NCI-H2227 treated with DMSO at 0.1 percent for 48 hours (cell line): ENCODE measurements around the gene RIPOR3.
"Not testable (repeated sequence)": the region's sequence is repeated elsewhere in the genome, so short reads cannot be mapped to it uniquely, and the experiment has no call there.

Source experiments
- DNase-seq: peaks from one replicate; lab custom pipeline; 2025; lab: John Stamatoyannopoulos, UW

RIPOR3 gene

GRCh38 chr20:50679753-50680104 is 11.6 kb downstream of the RIPOR3 start:
- DNase-seq, result no peak

DNA sequence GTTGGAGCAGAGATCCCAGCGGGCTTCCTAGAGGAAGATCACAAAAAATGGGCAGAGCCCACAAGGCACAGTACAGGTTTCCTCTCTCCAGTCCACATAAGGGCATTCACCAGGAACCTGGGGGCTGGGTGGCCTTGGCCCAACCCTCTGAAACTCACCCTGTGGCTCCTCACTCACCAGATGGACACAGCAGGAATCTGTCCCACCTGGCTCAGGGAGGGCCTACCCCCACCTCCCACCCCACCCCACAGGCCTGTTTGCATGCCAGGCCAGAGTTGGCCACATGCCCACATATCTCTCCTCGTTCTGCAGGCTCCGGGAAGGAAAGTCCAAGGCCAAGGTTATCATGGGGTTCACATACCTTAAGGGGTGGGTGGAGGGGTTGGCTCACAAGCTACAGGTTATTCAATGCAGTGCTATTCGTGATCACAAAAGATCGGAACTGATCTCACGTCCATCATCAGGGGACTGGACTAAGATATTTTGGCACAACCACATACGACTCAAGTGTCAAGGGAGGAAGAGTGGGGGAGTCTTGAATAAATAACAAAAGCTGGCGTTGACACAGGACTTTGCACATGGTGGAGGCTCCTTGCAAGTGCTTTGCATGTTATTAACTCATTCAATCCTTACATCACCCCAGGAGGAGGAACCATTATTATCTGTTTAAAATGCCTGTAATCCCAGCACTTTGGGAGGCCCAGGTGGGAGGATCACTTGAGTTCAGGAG is 13.0 kb downstream of the RIPOR3 start:
- DNase-seq, result no peak

GRCh38 chr20:50676858-50677257 is 14.5 kb downstream of the RIPOR3 start:
- no peak for DNase-seq

GRCh38 chr20:50676377-50676731 is 15.0 kb downstream of the RIPOR3 start:
- DNase-seq, result not testable (repeated sequence)

- no peak for DNase-seq
These were observed 15.5 kb downstream of the RIPOR3 start for GRCh38 chr20:50675671-50676376.

DNA sequence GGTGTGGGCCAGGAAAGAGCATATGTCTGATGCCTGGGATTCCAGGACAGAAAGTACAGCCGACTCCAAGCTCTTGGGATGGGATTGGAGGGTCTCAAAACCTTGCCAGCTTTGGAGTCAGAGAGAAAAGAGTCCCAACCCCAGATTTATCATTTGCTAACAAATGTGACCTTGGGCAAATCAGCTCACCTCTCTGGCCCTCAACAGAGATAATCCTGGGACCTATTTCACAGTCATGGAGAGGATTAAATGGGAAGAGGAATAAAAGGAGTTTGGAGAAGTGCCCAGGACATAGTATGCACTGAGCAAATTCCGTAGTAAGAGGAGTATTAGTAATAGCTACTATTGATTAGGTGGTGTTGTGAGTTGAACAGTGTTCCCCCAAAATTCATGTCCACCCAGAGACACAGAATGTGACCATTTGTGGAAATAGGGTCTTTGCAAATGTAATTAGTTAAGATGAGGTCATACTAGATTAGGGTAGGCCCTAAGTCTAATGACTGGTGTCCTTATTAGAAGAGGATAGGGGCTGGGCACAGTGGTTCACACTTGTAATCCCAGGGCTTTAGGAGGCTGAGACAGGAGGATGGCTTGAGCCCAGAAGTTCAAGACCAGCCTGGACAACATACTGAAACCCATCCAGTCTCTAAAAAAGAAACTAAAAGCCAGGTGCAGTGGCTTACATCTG is 17.1 kb downstream of the RIPOR3 start:
- no peak for DNase-seq

DNA sequence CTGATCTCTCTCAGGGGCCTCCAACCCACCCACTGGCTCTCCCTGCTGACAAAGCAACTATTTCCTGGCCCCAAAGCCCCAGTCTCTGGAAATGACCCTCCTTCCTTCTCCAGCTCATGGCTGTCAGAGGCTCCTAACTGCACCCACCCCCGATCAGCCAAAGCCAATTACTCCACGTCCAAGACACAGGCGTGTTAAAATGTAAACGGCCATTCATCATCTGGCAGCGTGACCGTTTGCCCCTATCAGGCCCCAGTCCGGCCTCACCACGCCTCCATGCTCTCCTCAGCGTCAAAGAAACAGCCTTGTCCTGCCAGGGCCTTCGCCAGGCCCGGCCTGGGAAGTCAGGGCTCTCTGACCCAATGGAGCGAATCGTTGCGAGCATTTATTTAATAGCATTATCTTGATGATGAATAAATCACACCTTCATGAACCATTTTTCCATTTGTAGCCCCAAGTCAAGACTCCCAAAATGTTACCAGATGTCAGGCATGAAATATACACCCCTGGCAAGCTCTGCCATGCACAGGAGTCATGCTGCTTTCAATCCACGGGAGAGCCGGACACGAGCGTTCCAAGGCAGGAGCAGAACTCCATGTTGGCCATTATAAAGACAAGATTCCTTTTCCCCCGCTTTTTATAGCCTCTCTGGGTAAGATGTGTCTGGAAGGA is 17.7 kb downstream of the RIPOR3 start:
- no peak for DNase-seq

DNA sequence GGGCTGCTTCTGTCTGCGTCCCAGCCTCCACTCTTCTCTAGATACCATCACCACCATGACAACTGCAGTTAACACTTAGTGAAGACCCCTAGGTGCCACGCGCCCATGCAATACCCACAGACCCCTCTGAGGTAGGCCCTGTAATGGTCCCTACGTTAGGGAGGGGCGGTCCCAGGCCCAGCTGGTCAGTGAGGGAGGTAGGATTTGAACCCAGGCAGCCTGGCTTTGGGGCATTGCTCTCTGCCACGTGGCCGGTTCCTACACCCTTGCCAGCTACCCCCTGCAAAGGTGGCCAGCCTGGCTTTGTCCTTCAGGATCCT is 18.2 kb downstream of the RIPOR3 start:
- DNase-seq, result no peak

- DNase-seq, result no peak
These were observed 18.8 kb downstream of the RIPOR3 start for GRCh38 chr20:50672400-50673145.

DNA sequence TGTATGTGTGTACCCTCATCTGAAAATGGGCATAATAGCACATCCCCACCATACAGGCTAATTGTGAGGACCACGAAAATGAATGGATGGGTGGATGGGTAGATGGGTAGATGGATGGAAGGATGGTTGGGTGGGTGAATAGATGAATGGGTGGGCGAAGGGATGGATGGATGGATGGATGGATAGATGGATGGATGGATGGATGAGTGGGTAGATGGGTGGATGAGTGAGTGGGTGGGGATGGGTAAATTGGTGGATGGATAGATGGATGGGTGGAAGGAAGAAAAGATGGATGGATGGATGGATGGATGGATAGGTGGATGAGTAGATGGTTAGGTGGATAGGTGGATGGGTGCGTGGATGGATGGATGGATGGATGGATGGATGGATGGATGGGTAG is 19.7 kb downstream of the RIPOR3 start:
- no peak for DNase-seq

DNA sequence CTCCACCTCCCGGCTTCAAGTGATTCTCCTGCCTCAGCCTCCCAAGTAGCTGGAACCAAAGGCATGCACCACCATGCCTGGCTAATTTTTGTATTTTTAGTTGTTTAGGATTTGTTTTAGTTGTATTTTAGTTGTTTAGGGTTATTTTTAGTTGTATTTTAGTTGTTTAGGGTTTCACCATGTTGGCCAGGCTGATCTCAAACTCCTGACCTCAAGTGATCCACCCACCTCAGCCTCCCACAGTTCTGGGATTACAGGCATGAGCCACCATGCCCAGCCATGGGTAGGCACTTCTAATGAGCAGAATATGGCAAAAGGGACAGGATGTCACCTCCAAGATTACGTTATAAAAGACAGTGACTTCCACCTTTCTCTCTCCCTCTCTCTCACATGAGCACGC is 20.3 kb downstream of the RIPOR3 start:
- DNase-seq, result not testable (repeated sequence)

DNA sequence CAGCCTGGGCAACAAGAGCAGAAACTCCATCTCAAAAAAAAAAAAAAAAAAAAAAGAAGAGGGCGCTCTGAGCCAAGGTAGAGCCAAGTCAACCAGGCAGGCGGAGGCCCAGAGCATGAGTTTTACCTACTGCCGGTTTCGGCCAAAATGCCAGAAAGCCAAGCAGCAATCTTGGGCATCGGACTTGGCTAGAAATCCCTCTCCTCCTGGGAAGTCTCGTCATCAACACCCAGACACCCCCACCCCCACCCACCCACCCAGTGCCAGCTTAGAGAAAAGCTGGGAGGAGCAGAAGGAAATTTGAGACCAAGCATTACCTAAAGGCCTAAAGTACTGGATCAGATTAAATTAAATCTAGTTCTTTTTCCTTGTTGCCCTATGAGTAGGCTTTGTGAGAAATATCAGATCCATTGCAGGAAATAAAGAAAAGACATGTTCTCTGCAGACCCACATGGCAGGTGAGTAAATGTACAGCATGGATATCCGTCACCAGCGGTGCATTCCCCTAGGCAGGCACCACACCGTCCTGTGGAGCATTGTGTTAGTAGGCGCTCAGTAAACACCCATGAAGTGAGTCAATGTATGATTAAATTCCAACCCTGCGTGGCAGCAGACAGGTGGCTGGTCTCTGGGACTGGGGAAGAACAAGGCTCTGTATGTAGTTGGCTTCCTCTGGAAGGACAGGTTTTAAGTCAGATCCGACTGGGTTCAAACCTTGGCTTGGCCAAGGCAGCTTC is 21.0 kb downstream of the RIPOR3 start:
- DNase-seq, result no peak

DNA sequence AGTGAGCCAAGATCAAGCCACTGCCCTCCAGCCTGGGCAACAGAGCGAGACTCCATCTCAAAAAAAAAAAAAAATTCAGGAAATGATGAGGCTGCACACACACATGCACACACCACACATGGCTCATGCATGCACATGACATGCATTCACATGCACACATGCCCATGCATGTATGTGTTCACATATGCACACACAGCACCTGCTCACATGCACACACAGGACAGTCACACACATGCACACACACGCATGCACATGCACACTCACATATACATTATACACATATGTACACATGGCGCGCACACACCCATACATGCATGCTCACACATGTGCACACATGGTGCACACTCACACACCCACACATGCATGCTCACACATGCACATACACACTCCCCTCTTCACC is 22.5 kb downstream of the RIPOR3 start:
- no peak for DNase-seq

GRCh38 chr20:50668326-50668725 is 23.0 kb downstream of the RIPOR3 start:
- DNase-seq, result no peak

GRCh38 chr20:50666709-50667298 is 24.5 kb downstream of the RIPOR3 start:
- no peak for DNase-seq

DNA sequence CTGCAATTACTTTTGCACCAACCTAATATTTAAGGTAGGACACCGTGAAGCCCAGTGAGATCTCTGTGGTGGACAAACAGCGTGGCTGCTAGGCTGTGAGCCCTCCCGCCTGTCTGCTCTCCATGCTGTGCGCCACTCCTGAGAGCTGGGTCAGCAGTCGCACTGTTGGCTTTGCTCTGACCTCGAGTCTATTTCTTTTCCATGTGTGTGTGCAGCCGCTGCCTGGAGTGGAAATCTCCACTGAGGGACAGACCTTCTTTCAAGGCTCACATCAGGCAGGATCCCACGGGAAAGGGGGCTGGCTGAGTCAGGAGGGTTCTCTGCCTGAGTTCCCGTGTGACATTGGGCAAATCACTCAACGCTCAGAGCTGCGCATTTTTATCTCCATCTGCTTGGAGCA is 27.1 kb downstream of the RIPOR3 start:
- DNase-seq, result no peak

- no peak for DNase-seq
These were observed 28.1 kb downstream of the RIPOR3 start for GRCh38 chr20:50663095-50663821.

DNA sequence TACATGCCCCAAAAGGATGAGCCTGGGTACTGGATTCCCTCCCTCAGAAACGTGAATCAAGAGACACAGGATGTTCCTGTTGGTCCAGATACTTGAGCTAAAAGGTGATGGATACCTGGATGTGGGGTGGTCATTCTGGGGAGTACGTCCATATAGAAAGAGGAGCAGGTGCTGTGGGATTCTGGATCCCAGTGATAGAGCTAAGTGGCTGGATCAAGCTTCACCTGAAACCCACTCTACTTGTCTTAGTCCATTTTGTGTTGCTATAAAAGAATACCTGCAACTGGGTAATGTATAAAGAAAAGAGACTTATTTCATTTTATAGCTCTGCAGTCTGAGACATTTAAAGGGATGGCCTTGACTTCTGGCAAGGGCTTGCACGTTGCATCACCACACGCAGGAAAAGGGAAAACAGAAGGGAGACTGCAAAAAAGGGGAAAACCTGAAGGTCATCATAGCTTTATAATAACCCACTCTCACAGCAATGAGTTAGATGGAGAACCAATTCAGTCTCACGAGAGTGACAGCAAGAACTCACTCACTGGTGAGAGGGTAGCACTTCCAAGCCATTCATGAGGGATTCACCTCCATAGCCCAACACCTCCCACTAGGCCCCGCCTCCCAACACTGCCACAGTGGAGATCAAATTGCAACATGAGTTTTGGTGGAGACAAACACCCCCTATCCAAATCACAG is 31.2 kb downstream of the RIPOR3 start:
- no peak for DNase-seq

GRCh38 chr20:50658804-50659380 is 32.5 kb downstream of the RIPOR3 start:
- DNase-seq, result no peak
